Kidney (tissue), 14 donors: ENCODE data around the gene DBN1. TPM values are rescaled to one million over a fixed set of nuclear protein-coding genes. Genes with fewer than 3 reads are reported as not detected.

ENCODE experiments used
- DNase-seq, 5 donors: peaks; one replicate each; pipeline ENCODE4 v3.0.0-alpha.2; 2013 to 2020
- FAIRE-seq: peaks from 2 replicates; lab custom pipeline; 2012; peaks lifted over from hg19 to GRCh38; lab: Jason Lieb, UNC
- H3K27ac ChIP-seq, 2 donors: one replicate each; pipeline ENCODE4 v1.7.0; 2013; ENCODE audit warnings: low read depth in 2 of 2, low read length in 2 of 2, inconsistent platforms in 1 of 2
- H3K27me3 ChIP-seq: one replicate; pipeline ENCODE4 v1.7.1; 2013; ENCODE audit warnings: low read length, inconsistent platforms; ENCODE audit not compliant: control insufficient read depth, insufficient read depth
- H3K36me3 ChIP-seq, 3 donors: one replicate each; pipeline versions ENCODE4 v1.7.0 to v1.7.1; 2013; ENCODE audit warnings: low read length in 3 of 3, control low read depth in 1 of 3, inconsistent platforms in 1 of 3; ENCODE audit not compliant: insufficient read depth in 3 of 3, control insufficient read depth in 2 of 3
- H3K4me1 ChIP-seq, 3 donors: one replicate each; pipeline versions ENCODE4 v1.7.0 to v1.7.1; 2013; ENCODE audit warnings: low read length in 3 of 3, inconsistent platforms in 1 of 3, low read depth in 1 of 3; ENCODE audit not compliant: control insufficient read depth in 2 of 3, insufficient read depth in 2 of 3
- H3K4me3 ChIP-seq, 3 donors: one replicate each; pipeline versions ENCODE4 v1.7.0 to v1.8.1; 2013; ENCODE audit warnings: low read length in 3 of 3, control low read depth in 1 of 3, inconsistent platforms in 1 of 3
- H3K9ac ChIP-seq, 3 donors: one replicate each; pipeline versions ENCODE4 v1.7.0 to v1.7.1; 2013; ENCODE audit warnings: low read length in 3 of 3, control low read depth in 1 of 3, inconsistent platforms in 1 of 3
- H3K9me3 ChIP-seq, 3 donors: one replicate each; pipeline versions ENCODE4 v1.7.0 to v1.7.1; 2013; ENCODE audit warnings: low read length in 3 of 3, control low read depth in 1 of 3, inconsistent platforms in 1 of 3; ENCODE audit not compliant: control insufficient read depth in 2 of 3, insufficient read depth in 1 of 3
- intact Hi-C: fragments of 100-400 bp; cut with DNase I; formaldehyde crosslinking; loops from one replicate; pipeline ENCODE4 v1.11.1; 2022
- polyA plus RNA-seq: library from polyadenylated mRNA; stranded (reverse); fragments of 350-450 nt; fragmentation: Illumina TruSeq; extraction: RNeasy Lipid Tissue Mini Kit (QIAGEN cat#74804); gene quantifications from one replicate; pipeline ENCODE4 v1.2.3, GENCODE V29; 2014; ENCODE audit warnings: low read depth, low replicate concordance; ENCODE audit not compliant: insufficient read depth
- total RNA-seq: library from RNA; stranded (reverse); fragmentation: NEBNext Ultra II Directional; extraction: Animal tissue kit (Norgen Biotek cat#: 25700); gene quantifications from one replicate; pipeline ENCODE4 v1.2.1, GENCODE V29; 2021
- TF ChIP-seq, protein P1 (sequence below): IDR thresholded peaks from 3 replicates; pipeline ENCODE4 v1.5.1; 2012; ENCODE audit warnings: mild to moderate bottlenecking, moderate library complexity, borderline replicate concordance; ENCODE audit not compliant: insufficient read depth; ENCODE audit errors: extremely low read depth
- donor health status: control.
- donor health status: control.
- donor health status: control.
- donor health status: control.
- donor health status: control.
- donor health status: DM: yes; HTN: yes; CAD: no.
- donor health status: Normal renal cell carcinoma (clear cell type).

The DBN1 gene
- total and polyA plus RNA-seq, 2 donors from 2014 or later: 56.5 to 64.2 TPM

DNA sequence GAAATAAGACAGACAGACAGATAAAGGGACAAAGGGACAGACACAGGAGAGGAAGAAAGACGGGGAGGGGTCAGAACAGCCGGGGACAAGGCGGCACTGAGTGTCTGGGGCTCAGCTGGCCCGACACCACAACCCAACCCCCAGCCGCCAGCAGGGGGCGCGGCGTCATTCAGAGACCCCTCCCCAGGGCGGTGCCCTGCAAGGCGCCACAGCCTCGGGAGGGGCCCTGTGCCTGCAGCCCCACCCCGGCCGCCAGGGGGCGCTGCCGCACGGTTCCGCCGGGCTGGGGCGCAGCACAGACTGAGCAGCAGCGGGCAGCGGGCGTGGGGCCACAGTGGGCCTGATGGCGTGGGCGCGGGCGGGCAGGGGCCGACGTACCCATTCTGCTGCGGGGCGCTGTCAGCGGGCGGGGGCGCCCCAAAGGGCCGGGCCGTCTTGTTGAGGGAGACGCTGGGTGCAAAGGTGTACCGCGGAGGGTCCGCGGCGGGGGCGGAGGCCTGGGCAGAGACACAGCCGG is 18.1 kb upstream of the DBN1 start:
- intact Hi-C loops: no loop called here
- Histone ChIP-seq H3K4me3 (no peak overlapping the region), H3K36me3 (no peaks in the 10 kb centered on the region), H3K4me1 (peaks cover 0 to 6% (median 0%) of the 10 kb centered on the region in 3 donors), H3K27me3 (no peaks in the 10 kb centered on the region), H3K9me3 (no peaks in the 10 kb centered on the region), H3K27ac (no peak overlapping the region), H3K9ac (no peak overlapping the region)
- peak; percentile 57 to 81 (median 73) for DNase-seq
- no peak for FAIRE-seq
- TF ChIP-seq, protein P1, sequence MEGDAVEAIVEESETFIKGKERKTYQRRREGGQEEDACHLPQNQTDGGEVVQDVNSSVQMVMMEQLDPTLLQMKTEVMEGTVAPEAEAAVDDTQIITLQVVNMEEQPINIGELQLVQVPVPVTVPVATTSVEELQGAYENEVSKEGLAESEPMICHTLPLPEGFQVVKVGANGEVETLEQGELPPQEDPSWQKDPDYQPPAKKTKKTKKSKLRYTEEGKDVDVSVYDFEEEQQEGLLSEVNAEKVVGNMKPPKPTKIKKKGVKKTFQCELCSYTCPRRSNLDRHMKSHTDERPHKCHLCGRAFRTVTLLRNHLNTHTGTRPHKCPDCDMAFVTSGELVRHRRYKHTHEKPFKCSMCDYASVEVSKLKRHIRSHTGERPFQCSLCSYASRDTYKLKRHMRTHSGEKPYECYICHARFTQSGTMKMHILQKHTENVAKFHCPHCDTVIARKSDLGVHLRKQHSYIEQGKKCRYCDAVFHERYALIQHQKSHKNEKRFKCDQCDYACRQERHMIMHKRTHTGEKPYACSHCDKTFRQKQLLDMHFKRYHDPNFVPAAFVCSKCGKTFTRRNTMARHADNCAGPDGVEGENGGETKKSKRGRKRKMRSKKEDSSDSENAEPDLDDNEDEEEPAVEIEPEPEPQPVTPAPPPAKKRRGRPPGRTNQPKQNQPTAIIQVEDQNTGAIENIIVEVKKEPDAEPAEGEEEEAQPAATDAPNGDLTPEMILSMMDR: peak; percentile 21

DNA sequence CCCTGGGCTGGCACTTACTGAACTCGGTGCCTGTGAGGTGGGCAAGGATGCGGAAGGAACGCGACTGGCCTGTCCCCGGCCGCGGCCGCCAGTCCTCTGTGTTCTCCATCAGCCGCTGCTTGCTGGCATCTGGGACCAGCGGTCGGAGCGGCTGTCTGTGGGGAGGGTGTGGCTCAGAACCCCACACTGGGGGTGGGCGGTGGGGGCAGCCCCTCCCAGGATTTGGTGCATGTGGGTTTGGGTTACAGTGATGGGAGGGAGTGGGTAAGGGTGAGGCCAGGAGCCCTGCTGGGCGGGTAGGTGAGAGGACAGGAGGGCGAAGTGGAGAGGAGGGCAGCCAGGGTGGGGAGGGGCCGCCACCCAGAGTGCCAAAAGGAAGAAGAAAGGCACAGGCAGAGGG is 17.6 kb upstream of the DBN1 start:
- TF ChIP-seq, protein P1: no peak
- Histone ChIP-seq H3K27ac (no peak overlapping the region), H3K4me1 (peaks cover 0 to 5% (median 0%) of the 10 kb centered on the region in 3 donors), H3K27me3 (no peaks in the 10 kb centered on the region), H3K36me3 (no peaks in the 10 kb centered on the region), H3K4me3 (no peak overlapping the region), H3K9me3 (no peaks in the 10 kb centered on the region), H3K9ac (no peak overlapping the region)
- FAIRE-seq (no peak), DNase-seq (peak in 1 of 5 donors; percentile 74)
- intact Hi-C loops: no loop called here

DNA sequence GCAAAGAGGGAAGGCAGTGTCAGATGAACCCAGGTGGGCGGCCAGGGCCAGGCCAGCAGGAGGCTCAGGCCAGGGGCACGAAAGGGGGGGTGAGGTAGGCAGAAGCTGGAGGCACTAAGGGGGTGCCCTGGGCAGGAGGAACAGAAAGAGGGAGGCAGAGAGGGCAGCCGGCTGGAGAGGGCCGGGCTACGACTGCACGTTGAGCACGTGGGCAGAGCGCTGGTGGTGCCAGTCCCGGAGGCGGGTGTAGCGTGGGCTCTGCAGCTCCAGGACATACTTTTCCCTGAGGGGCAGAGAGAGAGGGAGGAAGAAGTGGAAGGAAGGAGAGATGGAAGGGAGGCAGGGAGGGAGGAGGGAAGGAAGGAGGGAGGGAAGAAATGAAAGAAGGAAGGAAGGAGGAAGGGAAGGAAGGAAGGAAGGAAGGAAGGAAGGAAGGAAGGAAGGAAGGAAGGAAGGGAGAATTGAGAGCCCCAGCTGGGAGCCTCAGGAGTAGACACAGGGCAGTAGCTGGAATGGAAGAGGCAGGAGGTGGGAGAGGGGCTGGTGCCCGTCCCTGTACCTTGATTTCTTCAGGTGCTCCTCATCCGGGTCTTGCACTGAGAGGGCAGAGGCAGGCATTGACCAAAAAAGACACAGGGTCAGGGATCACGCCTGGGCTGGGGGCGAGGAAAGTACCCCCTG is 17.0 kb upstream of the DBN1 start:
- FAIRE-seq (no peak), DNase-seq (peak in 1 of 5 donors; percentile 54)
- Histone ChIP-seq H3K36me3 (no peaks in the 10 kb centered on the region), H3K4me1 (peaks cover 0 to 5% (median 0%) of the 10 kb centered on the region in 3 donors), H3K27ac (no peak overlapping the region), H3K9ac (no peak overlapping the region), H3K9me3 (no peaks in the 10 kb centered on the region), H3K27me3 (no peaks in the 10 kb centered on the region), H3K4me3 (no peak overlapping the region)
- TF ChIP-seq, protein P1: no peak
- intact Hi-C loops: no loop called here
